Astrocyte of the spinal cord (primary cell): ENCODE measurements around the gene SRD5A2.

Experiments used
- DNase-seq: peaks from one replicate; pipeline ENCODE4 v3.0.0; 2011; ENCODE audit warnings: low read depth, low spot score
- H3K4me3 ChIP-seq: 2 replicates; pipeline ENCODE4 v1.5.1; 2011; ENCODE audit warnings: low read depth, mild to moderate bottlenecking, low read length, moderate library complexity
- CTCF ChIP-seq: IDR thresholded peaks from 2 replicates; pipeline ENCODE4 v1.5.1; 2012; ENCODE audit warnings: low read depth, mild to moderate bottlenecking, low read length, inconsistent platforms
- in situ Hi-C: cut with HindIII; loops from 2 replicates; pipeline ENCODE4 v1.10.0; 2017; ENCODE audit warnings: low sequenced_read_pairs

SRD5A2 gene

GRCh38 chr2:31539505-31539904 lies 41.2 kb downstream of the SRD5A2 start:
- DNase-seq = no peak
- no peak overlapping the region for H3K4me3 ChIP-seq
- no peak for TF ChIP-seq CTCF
- in situ Hi-C loops = no loop called here

GRCh38 chr2:31535768-31536167 lies 45.0 kb downstream of the SRD5A2 start:
- in situ Hi-C loops = no loop called here
- TF ChIP-seq CTCF = no peak
- DNase-seq = no peak
- H3K4me3 ChIP-seq = no peak overlapping the region

- H3K4me3 ChIP-seq = no peak overlapping the region
- no peak for DNase-seq
- in situ Hi-C loops = no loop called here
- no peak for TF ChIP-seq CTCF
Measured at GRCh38 chr2:31534636-31535035, 46.1 kb downstream of the SRD5A2 start.

GRCh38 chr2:31533036-31533435 lies 47.7 kb downstream of the SRD5A2 start:
- no peak overlapping the region for H3K4me3 ChIP-seq
- no peak for TF ChIP-seq CTCF
- no peak for DNase-seq
- in situ Hi-C loops = no loop called here

- in situ Hi-C loops = no loop called here
- no peak overlapping the region for H3K4me3 ChIP-seq
- TF ChIP-seq CTCF = no peak
- no peak for DNase-seq
Measured at GRCh38 chr2:31531101-31531500, 49.6 kb downstream of the SRD5A2 start.

- TF ChIP-seq CTCF = no peak
- in situ Hi-C loops = no loop called here
- H3K4me3 ChIP-seq = no peak overlapping the region
- DNase-seq = no peak
Measured at GRCh38 chr2:31529256-31529655, 51.5 kb downstream of the SRD5A2 start.

GRCh38 chr2:31528823-31529222 lies 51.9 kb downstream of the SRD5A2 start:
- DNase-seq = no peak
- in situ Hi-C loops = no loop called here
- TF ChIP-seq CTCF = no peak
- H3K4me3 ChIP-seq = no peak overlapping the region
